Urinary bladder (tissue), 4 donors: ENCODE results near the gene INHBB. TPM values are rescaled to one million over a fixed set of nuclear protein-coding genes. Genes with fewer than 3 reads are reported as not detected.

Source experiments
- DNase-seq: peaks from one replicate; pipeline ENCODE4 v3.0.0-alpha.2; 2015; ENCODE audit errors: extremely low spot score
- H3K27ac ChIP-seq: one replicate; pipeline ENCODE4 v1.5.1; 2013; ENCODE audit warnings: low read depth, mild to moderate bottlenecking, moderate library complexity
- H3K36me3 ChIP-seq: one replicate; pipeline ENCODE4 v1.6.1; 2013; ENCODE audit warnings: mild to moderate bottlenecking, moderate library complexity; ENCODE audit not compliant: insufficient read depth
- H3K4me1 ChIP-seq: one replicate; pipeline ENCODE4 v1.6.1; 2013; ENCODE audit warnings: mild to moderate bottlenecking, moderate library complexity; ENCODE audit not compliant: insufficient read depth
- H3K4me3 ChIP-seq: one replicate; pipeline ENCODE4 v1.5.1; 2013; ENCODE audit warnings: low read depth, low read length
- WGBS: extraction: QIAGEN DNeasy Blood & Tissue Kit; methylation state at CpG from one replicate; pipeline ENCODE4 v1.1.7; 2013; 5-methylcytosine and 5-hydroxymethylcytosine counted together
- polyA plus RNA-seq: library from polyadenylated mRNA; stranded (reverse); fragments of 200-250 nt; gene quantifications from one replicate; pipeline ENCODE4 v1.2.3, GENCODE V29; 2013
- total RNA-seq: library from RNA; depleted of rRNA; stranded (reverse); fragments of >200 nt; gene quantifications from one replicate; pipeline ENCODE4 v1.2.3, GENCODE V29; 2014
- donor health status: healthy with polysubstance abuse.
- donor health status: healthy.

The INHBB gene
- total and polyA plus RNA-seq, 2 donors: 0.74 to 11.2 TPM

GRCh38 chr2:120398996-120399888, 53.3 kb downstream of the INHBB start:
- no peak for DNase-seq
- Histone ChIP-seq H3K4me3 (no peak overlapping the region), H3K27ac (no peak overlapping the region), H3K36me3 (no peaks in the 10 kb centered on the region), H3K4me1 (no peaks in the 10 kb centered on the region)
- 81% methylated on average over 22 of the region's 22 CpGs for WGBS

- H3K4me1 ChIP-seq: no peaks in the 10 kb centered on the region
- H3K36me3 ChIP-seq: no peaks in the 10 kb centered on the region
- WGBS: 81% methylated on average over 8 of the region's 8 CpGs
- H3K27ac ChIP-seq: no peak overlapping the region
- no peak for DNase-seq
- H3K4me3 ChIP-seq: no peak overlapping the region
Observed at GRCh38 chr2:120399889-120400240, 53.9 kb downstream of the INHBB start.

GRCh38 chr2:120400551-120400950, 54.6 kb downstream of the INHBB start:
- H3K4me1 ChIP-seq: no peaks in the 10 kb centered on the region
- 74% methylated on average over 11 of the region's 11 CpGs for WGBS
- H3K36me3 ChIP-seq: no peaks in the 10 kb centered on the region
- no peak for DNase-seq
- no peak overlapping the region for H3K4me3 ChIP-seq
- H3K27ac ChIP-seq: no peak overlapping the region

Other genes starting within 250 kb of the INHBB start
- gene TMEM185B, start 122.7 kb upstream of the INHBB start, total RNA-seq: 20.0 TPM
- gene TMEM185B, start 122.7 kb upstream of the INHBB start, polyA plus RNA-seq: 20.0 TPM
- 60.9 TPM for gene RALB, start 93.3 kb upstream of the INHBB start, total RNA-seq
- gene RALB, start 93.3 kb upstream of the INHBB start, polyA plus RNA-seq: 72.2 TPM